Suprapubic skin (tissue), 4 donors: Measurements from ENCODE around the gene SRSF3. TPM values are rescaled to one million over a fixed set of nuclear protein-coding genes. Genes with fewer than 3 reads are reported as not detected.

Experiments
- DNase-seq, 2 donors: peaks; one replicate each; pipeline ENCODE4 v3.0.0-alpha.2; 2019; ENCODE audit warnings: low spot score in 2 of 2
- H3K27ac ChIP-seq: fragments of 200-600 bp; sonication (generic); one replicate; pipeline ENCODE4 v1.5.1; 2019
- H3K27me3 ChIP-seq: fragments of 200-600 bp; sonication (generic); one replicate; pipeline ENCODE4 v1.5.1; 2019
- H3K36me3 ChIP-seq: fragments of 200-600 bp; sonication (generic); one replicate; pipeline ENCODE4 v1.5.1; 2019
- H3K4me1 ChIP-seq: fragments of 200-600 bp; sonication (generic); one replicate; pipeline ENCODE4 v1.5.1; 2019
- H3K4me3 ChIP-seq: fragments of 200-600 bp; sonication (generic); one replicate; pipeline ENCODE4 v1.5.1; 2019; ENCODE audit warnings: mild to moderate bottlenecking
- H3K9me3 ChIP-seq: fragments of 200-600 bp; sonication (generic); one replicate; pipeline ENCODE4 v1.5.1; 2019
- CTCF ChIP-seq, 2 donors: fragments of 200-600 bp in 1 of 2; fragments of 450-650 bp in 1 of 2; sonication (generic) in 1 of 2; IDR thresholded peaks; one replicate each; pipeline ENCODE4 v1.5.1; 2016 to 2019; ENCODE audit warnings: antibody characterized with exemption in 2 of 2, mild to moderate bottlenecking in 1 of 2, moderate library complexity in 1 of 2
- EP300 ChIP-seq: sonication (generic); formaldehyde crosslinking; IDR thresholded peaks from one replicate; pipeline ENCODE4 v1.6.1; 2017; ENCODE audit warnings: antibody characterized with exemption
- POLR2A ChIP-seq, 2 donors: fragments of 450-650 bp; IDR thresholded peaks; one replicate each; pipeline ENCODE4 v1.6.1; 2017; ENCODE audit warnings: antibody characterized with exemption in 2 of 2, mild to moderate bottlenecking in 2 of 2, moderate library complexity in 2 of 2
- POLR2AphosphoS5 ChIP-seq, 3 donors: sonication (generic); formaldehyde crosslinking; IDR thresholded peaks; one replicate each; pipeline ENCODE4 v1.6.1; 2017; ENCODE audit warnings: antibody characterized with exemption in 3 of 3
- WGBS: methylation state at CpG from one replicate; pipeline ENCODE4 v1.1.5; 2018; 5-methylcytosine and 5-hydroxymethylcytosine counted together
- total RNA-seq, 4 donors: library from RNA; depleted of rRNA; stranded (reverse); fragments of >200 nt; gene quantifications; one replicate each; pipeline ENCODE4 v1.1.0, GENCODE V29; 2016

SRSF3 gene
- total RNA-seq: 100 to 1,000 TPM; 152 to 180 (median 167) TPM

DNA sequence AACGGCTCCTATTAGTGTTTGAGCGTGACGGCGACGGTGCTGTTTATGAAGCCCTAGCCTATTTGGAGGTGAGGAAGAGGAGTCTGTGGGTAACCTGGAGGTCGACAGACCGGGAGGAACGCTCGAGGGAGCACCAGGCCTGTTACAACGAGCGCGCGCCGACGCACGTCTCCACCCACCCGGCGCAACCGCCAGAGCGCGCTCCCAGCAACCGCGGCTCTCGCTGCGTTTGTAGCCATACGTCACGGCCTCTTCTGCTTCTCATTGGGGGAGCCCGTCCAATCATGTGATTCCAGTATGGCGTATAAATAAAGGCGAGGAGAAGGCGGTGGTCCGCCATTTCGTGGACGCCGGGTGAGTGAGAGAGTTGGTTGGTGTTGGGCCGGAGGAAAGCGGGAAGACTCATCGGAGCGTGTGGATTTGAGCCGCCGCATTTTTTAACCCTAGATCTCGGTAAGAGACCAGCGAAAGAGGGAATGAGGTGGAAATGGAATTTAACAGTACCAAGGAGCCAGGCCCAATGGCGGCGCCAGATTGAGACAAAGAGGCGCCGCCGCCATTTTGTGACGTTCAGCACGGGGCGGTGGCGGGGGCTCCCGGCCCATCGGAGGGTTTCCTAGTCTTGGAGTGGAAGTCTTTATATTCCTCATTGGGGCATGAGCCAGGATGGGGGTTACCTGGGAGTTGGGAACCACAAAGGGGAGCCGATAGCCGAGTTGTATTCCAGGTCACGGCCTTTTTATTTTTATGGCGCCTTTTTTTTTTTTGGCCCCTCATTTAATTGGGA lies at the start of gene SRSF3:
Gene SRSF3 (plus strand): TSS at position 334 of the 787 bp plus-strand sequence. CDS start 2,401 bp downstream, outside the sequence.
- peak; percentile 97 to 98 for DNase-seq
- peak within 1 kb of the TSS; percentile 94 for H3K27ac ChIP-seq
- no peaks in the 10 kb centered on the region for H3K27me3 ChIP-seq
- under 1% methylated on average over 57 of the region's 58 CpGs for WGBS
- H3K36me3 ChIP-seq: peaks cover 24% of the 10 kb centered on the region
- H3K4me3 ChIP-seq: peak within 1 kb of the TSS; percentile 70
- H3K4me1 ChIP-seq: peaks cover 40% of the 10 kb centered on the region
- no peaks in the 10 kb centered on the region for H3K9me3 ChIP-seq
- TF ChIP-seq POLR2AphosphoS5 (IDR thresholded peaks at IDR 0.05) (peak; percentile 99 to 100 (median 100)), CTCF (IDR thresholded peaks at IDR 0.05) (peak; percentile 28 to 68), POLR2A (IDR thresholded peaks at IDR 0.05) (peak; percentile 99 to 100), EP300 (no peak)

GRCh38 chr6:36545767-36546307 lies 48.3 kb upstream of the SRSF3 start:
- H3K27ac ChIP-seq: peak overlapping the region; percentile 91
- H3K36me3 ChIP-seq: no peaks in the 10 kb centered on the region
- 29% methylated on average over 3 of the region's 3 CpGs for WGBS
- H3K27me3 ChIP-seq: no peaks in the 10 kb centered on the region
- TF ChIP-seq EP300 (no peak), POLR2A (IDR thresholded peaks at IDR 0.05) (no peak), CTCF (IDR thresholded peaks at IDR 0.05) (no peak), POLR2AphosphoS5 (IDR thresholded peaks at IDR 0.05) (no peak)
- no peak for DNase-seq
- no peaks in the 10 kb centered on the region for H3K9me3 ChIP-seq
- H3K4me3 ChIP-seq: peak overlapping the region; percentile 63
- H3K4me1 ChIP-seq: peaks cover 39% of the 10 kb centered on the region

- no peaks in the 10 kb centered on the region for H3K9me3 ChIP-seq
- no peaks in the 10 kb centered on the region for H3K36me3 ChIP-seq
- H3K27ac ChIP-seq: peak overlapping the region; percentile 91
- H3K4me1 ChIP-seq: peaks cover 39% of the 10 kb centered on the region
- WGBS: under 1% methylated on average over 15 of the region's 15 CpGs
- DNase-seq: no peak
- no peak for TF ChIP-seq POLR2AphosphoS5 (IDR thresholded peaks at IDR 0.05)
- TF ChIP-seq EP300: no peak
- no peak for TF ChIP-seq CTCF (IDR thresholded peaks at IDR 0.05)
- TF ChIP-seq POLR2A (IDR thresholded peaks at IDR 0.05): no peak
- H3K27me3 ChIP-seq: no peaks in the 10 kb centered on the region
- peak overlapping the region; percentile 63 for H3K4me3 ChIP-seq
Observed at GRCh38 chr6:36546308-36546919, 47.7 kb upstream of the SRSF3 start.

DNA sequence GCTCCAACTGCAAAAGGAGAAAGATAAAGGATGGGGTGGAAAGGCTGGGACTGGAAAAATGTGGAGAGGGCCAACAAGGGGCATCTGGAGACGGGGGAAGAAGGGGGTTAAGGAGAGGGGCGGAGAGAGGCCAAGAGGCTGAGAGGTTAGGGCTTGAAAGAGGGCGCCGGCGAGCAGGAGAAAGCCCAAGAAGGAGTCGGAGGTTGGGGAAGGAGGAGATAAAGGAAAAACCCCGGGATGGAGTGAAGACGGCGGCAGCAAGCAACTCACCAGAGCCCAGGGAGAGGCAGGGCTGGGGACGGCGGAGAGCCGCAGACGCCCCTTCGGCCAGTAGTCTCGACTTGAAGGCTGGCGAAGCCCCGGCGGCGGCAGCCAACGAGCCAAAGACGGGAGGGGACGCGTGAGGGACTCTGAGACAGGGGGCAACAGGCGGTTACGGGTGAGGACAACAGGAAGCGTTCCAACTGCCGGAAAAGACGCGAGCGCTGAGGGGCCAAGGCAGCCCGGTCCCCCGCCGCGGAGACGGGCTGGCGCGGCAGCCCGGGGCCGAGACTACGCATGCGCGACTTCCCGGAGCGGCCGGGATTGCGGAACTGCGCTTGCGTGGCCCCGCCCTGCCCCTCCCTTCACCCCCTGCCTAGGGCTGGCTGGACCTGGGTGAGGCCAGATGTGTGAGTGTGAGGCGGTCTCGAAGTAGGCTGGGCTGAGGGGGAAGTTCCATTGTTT lies 47.1 kb upstream of the SRSF3 start, which contains the start of gene STK38:
Gene STK38 (minus strand): TSS at position 560 of the 726 bp plus-strand sequence. CDS start 7,277 bp downstream, outside the sequence.
- WGBS: under 1% methylated on average over 40 of the region's 51 CpGs
- H3K27me3 ChIP-seq: no peaks in the 10 kb centered on the region
- peaks cover 39% of the 10 kb centered on the region for H3K4me1 ChIP-seq
- no peaks in the 10 kb centered on the region for H3K9me3 ChIP-seq
- TF ChIP-seq CTCF (IDR thresholded peaks at IDR 0.05) (no peak), POLR2A (IDR thresholded peaks at IDR 0.05) (peak; percentile 76 to 93), POLR2AphosphoS5 (IDR thresholded peaks at IDR 0.05) (peak in 1 of 3 donors; percentile 88)
- H3K36me3 ChIP-seq: no peaks in the 10 kb centered on the region
- H3K4me3 ChIP-seq: peak within 1 kb of the TSS; percentile 63
- peak; percentile 95 to 96 for DNase-seq
- peak within 1 kb of the TSS; percentile 91 for H3K27ac ChIP-seq
